Stimulated activated CD8-positive, alpha-beta memory T cell treated with anti-CD3 and anti-CD28 coated beads, Interleukin-4, amount 100 ng/mL, for 24 hours (primary cell): ENCODE measurements around the gene SNORC.

Source experiments
- DNase-seq: peaks from one replicate; pipeline ENCODE4 v3.0.0-alpha.2; 2020; ENCODE audit warnings: low read depth

The SNORC gene

GRCh38 chr2:232869138-232870017, 686 bp upstream of the SNORC start:
- no peak for DNase-seq

GRCh38 chr2:232870766-232871371, 805 bp downstream of the SNORC start:
- no peak for DNase-seq

- DNase-seq, result no peak
These were observed 1.4 kb downstream of the SNORC start for GRCh38 chr2:232871418-232871834.

- no peak for DNase-seq
These were observed 2.0 kb downstream of the SNORC start for GRCh38 chr2:232871835-232872736.

- DNase-seq, result no peak
These were observed 2.8 kb downstream of the SNORC start for GRCh38 chr2:232872826-232873225.

GRCh38 chr2:232873292-232873908, 3.3 kb downstream of the SNORC start:
- no peak for DNase-seq

- no peak for DNase-seq
These were observed 4.0 kb downstream of the SNORC start for GRCh38 chr2:232873909-232874641.

- no peak for DNase-seq
These were observed 4.7 kb downstream of the SNORC start for GRCh38 chr2:232874677-232875223.

GRCh38 chr2:232875256-232876121, 5.4 kb downstream of the SNORC start:
- no peak for DNase-seq

GRCh38 chr2:232876161-232876977, 6.3 kb downstream of the SNORC start:
- DNase-seq, result no peak

GRCh38 chr2:232876978-232877441, 6.9 kb downstream of the SNORC start:
- no peak for DNase-seq

- no peak for DNase-seq
These were observed 8.0 kb downstream of the SNORC start for GRCh38 chr2:232877940-232878511.

- DNase-seq, result no peak
These were observed 9.0 kb downstream of the SNORC start for GRCh38 chr2:232878855-232879617.

GRCh38 chr2:232879618-232880494, 9.8 kb downstream of the SNORC start:
- no peak for DNase-seq

- no peak for DNase-seq
These were observed 10.8 kb downstream of the SNORC start for GRCh38 chr2:232880764-232881351.

GRCh38 chr2:232882085-232882484, 12.0 kb downstream of the SNORC start:
- no peak for DNase-seq
